GM18502 (cell line): Measurements from ENCODE around the gene PPP2R1B.

ENCODE experiments used
- ATAC-seq: cut with Tn5 transposase; IDR thresholded peaks from one replicate; pipeline ENCODE4 v1.9.1; 2021; ENCODE audit warnings: mild to moderate bottlenecking; ENCODE audit not compliant: unreplicated experiment, poor library complexity

The PPP2R1B gene

DNA sequence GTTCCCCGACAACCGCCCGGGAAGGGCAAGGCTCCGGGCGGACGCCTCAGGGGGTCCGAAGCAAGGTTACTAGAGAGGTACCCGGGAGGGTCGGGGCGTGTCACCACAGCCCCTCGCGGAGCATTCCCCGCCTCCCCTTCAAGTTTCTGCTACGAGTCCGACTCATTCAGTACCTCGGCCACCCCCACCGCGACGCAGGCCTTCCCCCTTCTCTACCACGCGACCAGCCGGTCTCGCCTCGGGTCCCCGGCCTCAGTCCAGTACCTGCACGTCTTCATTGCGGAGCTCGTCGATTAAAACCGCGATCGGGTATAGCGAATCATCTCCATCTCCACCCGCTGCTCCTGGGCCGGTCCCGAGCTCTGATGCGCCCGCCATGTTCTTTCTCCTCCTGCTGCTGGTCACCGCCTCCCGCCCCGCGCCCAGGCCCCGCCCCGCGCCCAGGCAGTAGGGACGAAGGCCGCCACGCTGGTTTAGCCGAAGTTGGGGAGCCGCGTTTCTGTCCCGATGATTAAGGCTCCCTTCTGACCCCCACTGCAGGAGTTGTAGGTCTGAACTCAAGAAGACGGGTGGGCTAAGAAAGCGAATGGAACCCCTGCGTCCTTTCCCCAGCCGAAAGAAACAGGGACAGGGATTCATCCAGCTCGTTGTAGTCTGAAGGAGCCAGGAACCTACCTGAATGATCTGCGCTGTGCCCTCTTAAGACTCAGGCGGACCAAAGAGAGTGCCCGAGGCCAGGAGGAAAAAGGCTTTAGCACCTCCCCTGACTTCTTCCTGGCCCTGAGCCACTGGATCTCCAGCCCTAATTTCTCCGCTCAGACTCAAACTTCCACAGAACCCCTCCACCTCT, at the start of gene PPP2R1B:
TSS of gene PPP2R1B (minus strand) at position 406 of the 850 bp plus-strand sequence. CDS start at position 378, 28 bp downstream.
- ATAC-seq, result peak; percentile 87

DNA sequence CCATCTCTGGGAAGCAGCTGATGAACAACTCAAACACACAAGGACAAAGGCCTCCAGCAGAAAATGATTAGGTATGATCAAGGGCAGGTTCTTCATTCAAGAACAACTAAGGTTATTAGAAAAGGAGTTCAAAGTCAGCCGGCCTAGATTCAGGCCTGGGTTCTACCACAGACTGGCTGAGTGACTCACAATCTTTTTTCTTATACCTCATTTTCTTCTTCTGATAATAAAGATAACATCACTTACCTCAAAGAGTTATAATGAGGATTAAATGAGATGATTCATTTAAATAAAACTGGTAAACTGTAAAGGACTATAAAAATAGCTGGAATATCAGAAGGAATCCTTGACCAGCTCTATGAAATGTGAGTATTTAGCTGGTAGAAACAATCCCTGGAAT, 49.3 kb upstream of the PPP2R1B start:
- no peak for ATAC-seq

GRCh38 chr11:111814557-111815320, 48.5 kb upstream of the PPP2R1B start:
- ATAC-seq, result no peak

DNA sequence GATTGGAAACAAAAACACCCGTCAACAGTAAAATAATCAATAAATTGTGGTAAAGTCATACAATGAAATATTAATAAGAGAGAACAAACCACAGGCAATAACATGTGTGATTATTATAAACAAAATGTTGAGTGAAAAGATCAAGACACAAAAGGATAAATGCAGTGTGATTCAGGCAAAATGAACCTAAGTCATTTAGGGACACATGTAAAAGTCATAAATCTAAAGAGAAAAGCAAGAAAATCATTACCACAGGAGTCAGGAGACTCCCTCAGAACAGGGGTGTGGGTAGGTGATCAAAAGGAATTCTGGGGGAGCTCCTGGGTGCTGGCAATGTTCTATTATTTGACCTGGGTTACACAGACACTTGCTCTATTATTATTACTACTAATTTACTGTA, 47.9 kb upstream of the PPP2R1B start:
- no peak for ATAC-seq

DNA sequence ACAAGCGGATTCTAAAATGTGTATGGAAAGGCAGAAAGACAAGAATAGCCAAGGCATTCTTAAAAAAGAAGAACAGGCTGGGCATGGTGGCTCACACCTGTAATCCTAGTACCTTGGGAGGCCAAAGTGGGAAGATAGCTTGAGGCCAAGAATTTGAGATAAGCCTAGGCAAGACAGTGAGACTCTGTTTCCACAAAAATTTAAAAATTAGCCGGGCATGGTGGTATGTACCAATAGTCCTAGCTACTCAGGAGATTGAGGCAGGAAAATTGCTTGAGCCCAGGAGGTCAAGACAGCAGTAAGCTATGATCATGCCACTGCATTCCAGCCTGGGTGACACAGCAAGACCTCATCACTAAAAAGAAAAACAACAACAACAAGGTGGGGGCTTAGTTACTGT, 46.0 kb upstream of the PPP2R1B start:
- ATAC-seq, result no peak

DNA sequence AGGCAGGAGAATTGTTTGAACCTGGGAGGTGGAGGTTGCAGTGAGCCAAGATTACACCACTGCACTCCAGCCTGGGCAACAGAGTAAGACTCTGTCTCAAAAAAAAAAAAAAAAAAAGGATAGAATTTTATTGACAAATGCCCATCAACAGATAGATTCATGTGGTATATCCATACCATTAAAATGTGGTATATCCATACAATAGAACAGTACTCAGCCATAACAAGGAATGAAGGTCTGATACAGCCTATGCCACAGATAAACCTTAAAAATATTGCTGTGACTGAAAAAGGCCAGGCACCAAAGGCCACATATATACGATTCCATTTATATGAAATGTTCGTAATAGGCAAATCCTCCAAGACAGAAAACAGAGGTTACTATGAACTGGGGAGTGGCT, 45.3 kb upstream of the PPP2R1B start:
- no peak for ATAC-seq

- no peak for ATAC-seq
These were observed 42.6 kb upstream of the PPP2R1B start for GRCh38 chr11:111808834-111809233.

DNA sequence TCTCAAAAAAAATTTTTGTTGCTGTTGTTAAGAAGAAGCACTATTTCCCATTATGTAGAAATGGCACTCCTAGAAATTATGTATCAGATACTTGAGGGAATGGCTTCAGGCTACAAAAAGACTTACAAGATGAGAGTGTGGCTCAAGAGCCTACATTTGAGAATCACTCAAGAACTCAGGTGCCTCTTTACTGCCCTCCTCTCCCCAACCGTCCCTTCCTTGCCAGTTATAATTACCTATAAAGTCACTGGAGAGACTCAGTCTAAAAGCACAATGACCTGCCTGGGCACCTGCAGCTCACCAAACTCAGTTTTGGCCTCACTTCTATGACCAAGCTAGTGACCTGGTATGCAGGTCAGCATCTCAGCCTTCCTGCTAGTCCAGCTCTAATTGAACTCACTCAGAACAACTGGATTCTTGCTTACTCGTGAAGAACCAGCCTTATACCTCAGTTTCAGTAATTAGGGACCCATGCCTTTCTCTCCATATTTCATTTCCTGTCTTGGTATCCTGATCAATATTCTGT, 41.9 kb upstream of the PPP2R1B start:
- no peak for ATAC-seq

DNA sequence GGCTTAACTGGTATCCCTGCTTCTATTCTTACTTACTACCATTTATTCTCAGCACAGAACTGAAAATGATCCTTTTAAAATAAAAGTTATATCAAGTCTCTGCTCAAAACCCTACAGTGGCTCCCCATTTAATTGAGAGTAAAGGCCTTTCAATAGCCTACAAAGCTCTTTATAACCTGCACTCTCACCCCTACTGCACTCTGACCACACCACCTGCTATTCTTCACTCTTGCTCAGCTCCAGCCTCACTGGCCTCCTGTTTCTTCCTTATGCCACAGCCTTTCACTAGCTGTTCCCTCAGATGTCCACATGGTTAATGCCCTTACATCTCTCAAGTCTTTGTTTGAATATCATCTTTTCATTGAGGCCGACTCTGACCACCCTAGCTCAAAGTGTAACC, 40.9 kb upstream of the PPP2R1B start:
- no peak for ATAC-seq

GRCh38 chr11:111801135-111801534, 34.9 kb upstream of the PPP2R1B start:
- no peak for ATAC-seq

GRCh38 chr11:111798279-111798678, 32.1 kb upstream of the PPP2R1B start:
- no peak for ATAC-seq

- ATAC-seq, result no peak
These were observed 31.0 kb upstream of the PPP2R1B start for GRCh38 chr11:111797145-111797581.

DNA sequence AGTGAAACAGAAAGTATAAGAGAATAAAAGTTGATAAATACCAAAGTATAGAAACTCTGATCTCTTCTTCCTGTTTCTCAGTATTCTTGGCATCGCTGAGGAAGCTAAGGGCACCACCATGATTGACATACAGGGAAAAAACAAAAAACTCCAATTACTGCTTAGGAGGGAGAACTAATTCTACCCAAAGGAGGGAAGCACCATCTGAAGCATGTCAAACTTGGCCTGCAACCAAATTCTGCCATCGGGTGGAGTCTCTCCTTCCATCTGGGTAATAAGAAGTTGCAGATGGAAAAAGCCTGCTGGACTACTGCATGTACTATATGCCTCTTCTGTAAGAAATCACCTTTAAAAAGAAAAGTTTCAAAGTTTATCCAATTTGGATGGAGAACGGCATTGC, 30.5 kb upstream of the PPP2R1B start:
- no peak for ATAC-seq

DNA sequence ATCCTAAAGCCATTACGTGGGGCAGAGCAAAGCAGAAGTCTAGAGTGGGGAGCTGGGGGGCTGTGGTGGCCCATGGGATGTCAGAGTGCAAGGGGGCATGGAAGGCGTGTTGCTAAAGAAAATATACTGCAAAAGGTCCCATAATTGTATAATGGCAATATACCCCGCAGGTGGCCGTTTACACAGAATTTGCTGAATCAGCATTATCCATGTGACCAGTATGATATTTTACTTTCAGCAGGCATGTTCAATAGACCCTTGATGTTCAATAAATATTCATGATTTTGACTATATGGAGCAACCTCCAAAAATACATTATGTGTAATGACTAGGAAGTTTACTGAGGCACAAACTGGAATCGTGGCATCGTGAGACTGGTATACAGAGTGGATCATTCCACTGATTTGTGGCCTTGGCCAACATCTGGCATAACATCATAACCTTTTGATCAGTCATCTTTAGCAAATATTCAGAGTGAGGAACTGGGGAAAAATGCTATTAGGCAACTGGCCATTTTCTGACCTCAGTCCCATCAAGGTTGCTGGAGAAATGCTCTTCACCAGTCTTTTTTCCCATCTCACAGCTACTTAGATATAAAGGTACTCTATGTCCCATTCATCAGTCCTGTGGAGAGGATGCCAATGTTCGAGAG, 29.3 kb upstream of the PPP2R1B start:
- ATAC-seq, result no peak

DNA sequence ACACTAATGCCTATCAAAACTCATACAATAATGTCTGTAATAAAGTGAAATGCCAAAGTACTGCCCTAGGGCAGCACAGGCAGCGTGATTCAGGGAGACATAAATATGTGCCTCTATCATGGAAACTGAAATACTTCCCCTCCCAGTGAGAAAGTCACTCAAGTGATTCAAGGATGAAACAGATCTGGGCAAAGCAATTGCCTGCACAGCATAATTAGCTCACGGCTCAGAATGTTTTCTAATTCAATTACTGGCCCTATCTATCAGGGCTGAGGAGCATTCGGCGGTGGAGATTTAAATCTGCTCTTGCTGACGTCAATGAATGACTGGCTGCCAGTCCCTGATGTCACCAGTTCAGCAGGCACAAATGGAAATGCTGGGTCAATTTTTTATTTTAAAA, 27.7 kb upstream of the PPP2R1B start:
- ATAC-seq, result no peak

DNA sequence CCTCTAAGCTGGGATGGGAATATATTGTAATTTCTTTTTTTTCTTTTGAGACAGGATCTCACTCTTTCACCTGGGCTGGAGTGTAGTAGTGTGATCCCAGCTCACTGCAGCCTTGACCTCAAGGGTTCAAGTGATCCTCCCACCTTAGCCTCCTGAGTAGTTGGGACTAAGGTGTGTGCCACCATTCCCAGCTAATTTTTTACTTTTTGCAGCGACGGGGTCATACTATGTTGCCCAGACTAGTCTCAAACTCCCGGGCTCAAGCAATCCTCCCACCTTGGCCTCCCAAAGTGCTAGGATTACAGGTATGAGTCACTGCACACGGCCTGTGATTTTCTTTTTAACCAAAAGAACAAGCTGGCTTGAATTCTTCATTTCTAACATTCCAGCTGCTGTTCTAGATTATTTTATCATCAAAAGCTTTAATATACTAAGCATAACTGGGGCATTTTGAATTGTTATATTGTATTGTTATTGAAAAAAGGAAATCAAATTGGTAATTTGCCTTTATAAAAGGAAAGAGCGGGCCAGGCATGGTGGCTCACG, 26.8 kb upstream of the PPP2R1B start:
- no peak for ATAC-seq

DNA sequence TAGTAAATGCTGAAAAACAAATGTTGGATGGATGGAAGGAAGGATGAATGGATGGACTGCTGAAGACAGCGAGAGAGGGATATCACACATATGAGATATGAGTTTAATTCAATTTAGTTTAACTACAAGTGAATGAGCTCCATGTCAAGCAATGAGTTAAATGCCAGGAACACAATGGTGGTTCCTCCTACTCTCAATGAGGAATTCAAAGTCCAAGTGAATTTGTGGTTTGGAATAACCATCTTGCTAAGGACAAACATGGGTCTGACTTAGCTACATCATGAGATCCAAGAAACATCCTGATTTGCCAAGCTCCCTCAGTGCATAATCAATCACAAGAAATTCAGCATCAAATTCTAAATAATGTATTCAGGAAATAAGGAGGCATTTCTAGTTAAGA, 26.1 kb upstream of the PPP2R1B start:
- no peak for ATAC-seq

DNA sequence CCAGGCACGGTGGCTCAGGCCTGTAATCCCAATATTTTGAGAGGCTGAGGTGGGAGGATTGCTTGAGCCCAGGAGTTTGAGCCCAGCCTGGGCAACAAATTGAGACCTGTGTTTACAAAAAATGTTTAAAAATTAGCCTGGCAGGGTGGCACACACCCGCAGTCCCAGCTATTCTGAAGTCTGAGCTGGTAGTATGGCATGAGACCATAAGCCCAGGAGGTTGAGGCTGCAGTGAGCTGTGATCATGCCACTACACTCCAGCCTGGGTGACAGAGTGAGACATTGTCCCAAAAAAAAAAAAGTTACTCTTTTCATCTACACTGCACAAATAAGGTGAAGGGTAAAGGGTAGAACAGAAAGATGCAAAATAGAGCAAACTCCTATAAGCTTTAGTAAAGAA, 22.3 kb upstream of the PPP2R1B start:
- no peak for ATAC-seq

DNA sequence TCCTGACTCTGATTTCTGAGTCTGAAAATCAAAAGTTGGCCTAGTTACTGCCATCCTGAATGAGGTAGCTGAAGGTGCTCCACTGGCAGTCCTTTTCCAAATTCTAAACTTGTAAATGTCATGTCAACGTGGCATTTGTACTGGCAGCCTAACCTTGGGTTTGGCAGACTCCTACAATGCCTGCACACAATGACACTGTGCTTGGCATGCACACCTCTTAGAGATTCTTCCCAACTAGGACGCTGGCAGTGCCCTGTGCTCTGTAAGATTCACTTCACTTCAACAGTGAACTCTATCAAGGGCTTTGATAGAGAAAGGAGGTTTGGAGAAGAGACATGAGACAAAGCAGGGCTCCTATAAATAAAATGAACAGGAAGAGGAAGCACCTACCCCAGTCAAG, 21.9 kb upstream of the PPP2R1B start:
- ATAC-seq, result no peak

DNA sequence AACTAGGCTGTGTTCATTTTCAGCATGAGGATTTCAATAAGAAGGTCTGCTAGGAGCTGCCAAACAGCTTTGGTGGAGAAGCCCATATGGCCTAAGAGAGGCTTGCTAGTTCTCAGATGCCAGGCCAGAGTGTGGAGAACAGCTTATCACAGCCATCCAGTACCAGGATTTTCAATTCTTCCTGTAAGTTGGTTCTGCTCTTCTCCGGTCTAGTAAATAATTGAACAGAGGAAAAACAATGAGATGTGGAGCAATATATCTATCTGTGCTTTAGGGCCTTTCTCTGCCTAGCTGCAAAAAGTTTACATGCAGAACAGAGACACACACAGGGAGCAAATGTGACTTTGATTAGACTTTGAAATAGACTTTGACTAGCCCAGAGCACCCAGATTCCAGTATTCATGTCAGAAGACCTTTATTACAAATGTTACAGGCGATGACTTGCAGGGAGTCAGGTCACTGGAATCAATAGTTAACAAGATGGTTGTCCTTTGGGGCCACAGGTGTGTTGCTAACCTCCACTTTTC, 19.8 kb upstream of the PPP2R1B start:
- ATAC-seq, result no peak
